BJ (cell line): ENCODE results near the gene NHSL2. TPM values are rescaled to one million over a fixed set of nuclear protein-coding genes. Genes with fewer than 3 reads are reported as not detected.

Experiments used
- CTCF ChIA-PET: fragments of 350-600 bp; formaldehyde crosslinking; extraction: SDS; loops from one replicate; lab custom pipeline; 2021; ENCODE audit warnings: antibody characterized with exemption, inconsistent platforms; lab: Yijun Ruan, JAX
- POLR2A ChIA-PET: fragments of 300-600 bp; sonication (Branson Sonifier 250); formaldehyde crosslinking; extraction: SDS; loops from one replicate; lab custom pipeline; 2021; ENCODE audit warnings: antibody characterized with exemption; lab: Charles Lee
- DNase-seq: peaks from one replicate; pipeline ENCODE4 v3.0.0-alpha.2; 2011; ENCODE audit warnings: low read depth
- H3K27me3 ChIP-seq: 2 replicates; pipeline ENCODE4 v1.6.0; 2011; ENCODE audit warnings: low read length; ENCODE audit not compliant: control insufficient read depth, insufficient read depth
- H3K36me3 ChIP-seq: 2 replicates; pipeline ENCODE4 v1.5.1; 2011; ENCODE audit warnings: low read length; ENCODE audit not compliant: control insufficient read depth, insufficient read depth
- H3K4me3 ChIP-seq: 2 replicates; pipeline ENCODE4 v1.5.1; 2011; ENCODE audit warnings: low read depth, mild to moderate bottlenecking, control low read depth, low read length
- CTCF ChIP-seq: IDR thresholded peaks from 2 replicates; pipeline ENCODE4 v1.5.1; 2011; ENCODE audit warnings: low read depth, mild to moderate bottlenecking, control low read depth, inconsistent platforms, low read length, moderate library complexity; ENCODE audit not compliant: insufficient read depth
- polyA plus RNA-seq: library from polyadenylated mRNA; depleted of rRNA; stranded (reverse); fragments of >200 nt; gene quantifications from 2 replicates; pipeline ENCODE4 v1.2.3, GENCODE V29; 2011

Gene NHSL2
- polyA plus RNA-seq, 1 experiment, result 7.9 TPM

DNA sequence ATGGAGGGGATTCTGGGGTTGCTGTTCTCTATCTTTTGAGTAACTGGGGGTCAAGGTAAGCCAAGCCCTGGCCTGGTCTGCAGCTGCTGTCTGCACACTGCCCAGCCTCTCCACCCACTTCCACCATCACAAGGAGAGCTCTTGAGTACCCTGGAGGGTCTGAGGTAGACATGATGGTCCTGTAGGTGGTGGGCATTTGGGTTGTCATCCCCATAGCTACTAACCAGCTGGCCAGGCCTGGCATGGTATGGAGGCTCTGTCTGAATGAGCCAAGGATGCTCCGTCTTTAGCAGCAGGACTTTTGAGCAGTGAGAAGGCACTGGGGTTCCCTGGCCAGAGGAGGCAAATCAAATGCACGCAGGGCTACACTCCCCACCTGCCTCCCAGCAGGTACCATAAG, 82.7 kb downstream of the NHSL2 start:
- no peaks in the 10 kb centered on the region for H3K36me3 ChIP-seq
- POLR2A ChIA-PET, result no interaction called here
- DNase-seq, result no peak
- H3K4me3 ChIP-seq, result no peak overlapping the region
- no peak for TF ChIP-seq CTCF
- CTCF ChIA-PET, result interaction anchor here (0.6 to 0.9 kb wide), 2 partner anchors 12 to 26 kb away, joined by 3 read pairs; no protein-coding TSS in a partner anchor
- no peaks in the 10 kb centered on the region for H3K27me3 ChIP-seq

DNA sequence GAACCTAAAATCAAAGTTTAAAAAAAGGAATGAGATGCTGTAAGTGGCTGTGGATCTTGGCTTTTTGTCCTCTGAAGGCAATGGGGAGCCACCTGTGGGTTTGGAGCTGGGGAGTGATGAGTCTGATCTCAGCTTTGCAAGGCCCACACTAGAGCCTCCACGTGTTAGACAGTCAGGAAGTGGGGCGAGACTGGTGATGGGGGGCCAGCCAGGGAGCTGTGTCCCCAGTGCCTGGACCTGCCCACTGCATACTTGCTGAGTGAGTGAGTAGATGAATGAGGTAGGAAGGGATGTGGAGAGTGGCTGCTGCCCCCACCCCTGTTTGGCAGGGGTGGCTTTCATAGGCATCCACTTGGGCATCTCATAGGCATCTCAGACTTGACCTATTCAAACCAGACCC, 84.0 kb downstream of the NHSL2 start:
- no peak for DNase-seq
- Histone ChIP-seq H3K27me3 (no peaks in the 10 kb centered on the region), H3K4me3 (no peak overlapping the region), H3K36me3 (no peaks in the 10 kb centered on the region)
- TF ChIP-seq CTCF, result no peak
- CTCF ChIA-PET, result no interaction called here
- POLR2A ChIA-PET, result no interaction called here

DNA sequence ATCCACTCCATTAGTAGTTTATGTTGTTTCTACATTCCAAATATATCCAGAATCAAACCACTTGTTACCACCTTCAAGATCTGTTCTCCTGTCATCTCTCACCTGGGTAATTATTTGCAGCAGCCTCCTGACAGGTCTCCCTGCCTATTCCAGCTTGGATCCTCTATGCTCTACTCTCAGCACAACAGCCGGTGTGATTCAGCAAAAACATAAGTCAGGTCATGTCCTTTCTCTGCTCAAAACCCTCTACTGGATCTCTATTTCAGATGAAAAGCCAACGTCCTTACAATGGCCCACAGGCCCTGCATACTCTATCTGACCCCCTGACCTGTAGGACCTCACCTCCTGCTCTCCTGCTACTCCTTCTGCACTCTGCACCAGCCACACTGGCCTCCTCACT, 84.5 kb downstream of the NHSL2 start:
- ChIA-PET CTCF (no interaction called here), POLR2A (no interaction called here)
- TF ChIP-seq CTCF, result no peak
- Histone ChIP-seq H3K27me3 (no peaks in the 10 kb centered on the region), H3K36me3 (no peaks in the 10 kb centered on the region), H3K4me3 (no peak overlapping the region)
- DNase-seq, result no peak

- CTCF ChIA-PET, result interaction anchor here (3.9 kb wide), 1 partner anchor 24 kb away, joined by 33 read pairs; no protein-coding TSS in a partner anchor
- TF ChIP-seq CTCF, result no peak
- POLR2A ChIA-PET, result no interaction called here
- Histone ChIP-seq H3K27me3 (no peaks in the 10 kb centered on the region), H3K36me3 (no peaks in the 10 kb centered on the region), H3K4me3 (no peak overlapping the region)
- DNase-seq, result no peak
Measured at GRCh38 chrX:71996136-71996535, 85.5 kb downstream of the NHSL2 start.

DNA sequence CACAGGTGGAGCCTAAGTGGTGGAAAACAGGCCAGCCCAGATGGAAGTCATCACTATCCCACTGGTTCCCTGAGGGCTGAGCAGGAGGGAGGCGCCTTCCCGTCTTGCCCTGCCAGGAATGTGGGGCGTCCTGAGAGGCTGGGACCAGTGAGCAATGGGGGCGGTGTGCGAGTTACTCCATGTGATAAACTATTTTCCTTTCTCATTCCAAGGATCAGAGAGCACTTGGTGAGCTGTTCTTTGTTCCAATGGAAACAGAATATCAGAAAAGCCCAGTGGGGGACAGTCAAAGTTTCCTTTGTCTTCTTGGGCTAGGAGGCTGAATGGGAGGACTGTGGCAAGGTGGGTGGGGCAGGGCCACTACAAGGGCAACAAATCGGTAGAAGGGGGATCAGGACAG, 86.2 kb downstream of the NHSL2 start:
- H3K36me3 ChIP-seq, result no peaks in the 10 kb centered on the region
- POLR2A ChIA-PET, result no interaction called here
- CTCF ChIA-PET, result interaction anchor here (0.5 to 3.9 kb wide), 5 partner anchors 24 to 130 kb away, joined by 3 to 33 read pairs (median 4); no protein-coding TSS in a partner anchor
- TF ChIP-seq CTCF, result no peak
- peak; percentile 6 for DNase-seq
- H3K27me3 ChIP-seq, result no peaks in the 10 kb centered on the region
- no peak overlapping the region for H3K4me3 ChIP-seq
